ENCODE measurements around the gene PTPN4.

DNA sequence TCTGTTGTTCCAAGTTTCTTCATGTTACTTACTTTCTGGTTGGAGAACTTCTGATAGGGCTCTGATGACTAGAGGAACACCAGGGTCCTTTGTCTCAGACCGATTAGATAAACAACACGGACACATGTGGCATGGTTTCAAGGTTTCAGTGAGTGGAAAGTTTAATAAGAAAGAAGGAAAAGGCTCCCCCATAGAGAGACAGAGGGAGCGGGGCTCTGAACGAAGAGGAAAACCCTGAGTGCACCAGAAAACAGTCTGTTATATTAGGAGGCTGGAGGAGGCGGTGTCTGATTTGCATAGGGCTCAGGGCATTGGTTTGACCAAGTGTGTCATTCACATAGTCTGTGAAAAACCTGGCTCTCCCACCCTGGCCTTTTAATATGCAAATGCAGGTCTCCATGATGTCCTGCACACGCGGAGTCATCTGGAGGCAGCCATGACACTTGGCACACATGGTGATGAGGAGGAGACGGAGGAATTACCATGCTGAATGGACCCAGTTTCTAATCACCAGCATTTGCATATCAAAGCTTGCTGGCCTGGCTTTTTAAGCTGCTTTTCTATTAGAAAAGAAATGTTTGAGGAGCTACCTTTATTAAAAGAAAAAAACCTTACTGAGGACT, 94.2 kb downstream of the PTPN4 start:
- TF ChIP-seq, protein P1, sequence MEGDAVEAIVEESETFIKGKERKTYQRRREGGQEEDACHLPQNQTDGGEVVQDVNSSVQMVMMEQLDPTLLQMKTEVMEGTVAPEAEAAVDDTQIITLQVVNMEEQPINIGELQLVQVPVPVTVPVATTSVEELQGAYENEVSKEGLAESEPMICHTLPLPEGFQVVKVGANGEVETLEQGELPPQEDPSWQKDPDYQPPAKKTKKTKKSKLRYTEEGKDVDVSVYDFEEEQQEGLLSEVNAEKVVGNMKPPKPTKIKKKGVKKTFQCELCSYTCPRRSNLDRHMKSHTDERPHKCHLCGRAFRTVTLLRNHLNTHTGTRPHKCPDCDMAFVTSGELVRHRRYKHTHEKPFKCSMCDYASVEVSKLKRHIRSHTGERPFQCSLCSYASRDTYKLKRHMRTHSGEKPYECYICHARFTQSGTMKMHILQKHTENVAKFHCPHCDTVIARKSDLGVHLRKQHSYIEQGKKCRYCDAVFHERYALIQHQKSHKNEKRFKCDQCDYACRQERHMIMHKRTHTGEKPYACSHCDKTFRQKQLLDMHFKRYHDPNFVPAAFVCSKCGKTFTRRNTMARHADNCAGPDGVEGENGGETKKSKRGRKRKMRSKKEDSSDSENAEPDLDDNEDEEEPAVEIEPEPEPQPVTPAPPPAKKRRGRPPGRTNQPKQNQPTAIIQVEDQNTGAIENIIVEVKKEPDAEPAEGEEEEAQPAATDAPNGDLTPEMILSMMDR (IDR thresholded peaks at IDR 0.05; ENCODE audit: control extremely low read depth in 1 of 3, insufficient read depth in 1 of 3, low read depth in 1 of 3, low read length in 3 of 3): no peak
- TF ChIP-seq, protein P2, sequence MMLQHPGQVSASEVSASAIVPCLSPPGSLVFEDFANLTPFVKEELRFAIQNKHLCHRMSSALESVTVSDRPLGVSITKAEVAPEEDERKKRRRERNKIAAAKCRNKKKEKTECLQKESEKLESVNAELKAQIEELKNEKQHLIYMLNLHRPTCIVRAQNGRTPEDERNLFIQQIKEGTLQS (IDR thresholded peaks at IDR 0.05; ENCODE audit: insufficient read depth, low read depth, low read length): no peak
- TF ChIP-seq EGR1 (IDR thresholded peaks at IDR 0.05; ENCODE audit: borderline replicate concordance, low read depth, low read length) (no peak), ZNF274 (IDR thresholded peaks at IDR 0.05; ENCODE audit: borderline replicate concordance, extremely low read depth, low read length) (no peak), SRF (IDR thresholded peaks at IDR 0.05; ENCODE audit: low read depth, low read length) (no peak), POLR2A (IDR thresholded peaks at IDR 0.05; ENCODE audit: control extremely low read depth in 1 of 2, low read depth in 2 of 2, low read length in 2 of 2) (peak in 1 of 2 experiments; percentile 60; a peak in 1 of 3 replicates), SAP30 (IDR thresholded peaks at IDR 0.05; ENCODE audit: insufficient read depth, insufficient replicate concordance, low read length) (no peak), EP300 (IDR thresholded peaks at IDR 0.05; ENCODE audit: borderline replicate concordance in 1 of 2, low read depth in 2 of 2, low read length in 2 of 2) (no peak), JUN (IDR thresholded peaks at IDR 0.05; ENCODE audit: low read depth, low read length) (no peak), POLR2AphosphoS5 (IDR thresholded peaks at IDR 0.05; ENCODE audit: low read depth, low read length) (peak; percentile 43; the same call in 1 of the 2 replicates), TAF1 (IDR thresholded peaks at IDR 0.05; ENCODE audit: low read depth, low read length) (no peak)
- TF ChIP-seq, protein P3, sequence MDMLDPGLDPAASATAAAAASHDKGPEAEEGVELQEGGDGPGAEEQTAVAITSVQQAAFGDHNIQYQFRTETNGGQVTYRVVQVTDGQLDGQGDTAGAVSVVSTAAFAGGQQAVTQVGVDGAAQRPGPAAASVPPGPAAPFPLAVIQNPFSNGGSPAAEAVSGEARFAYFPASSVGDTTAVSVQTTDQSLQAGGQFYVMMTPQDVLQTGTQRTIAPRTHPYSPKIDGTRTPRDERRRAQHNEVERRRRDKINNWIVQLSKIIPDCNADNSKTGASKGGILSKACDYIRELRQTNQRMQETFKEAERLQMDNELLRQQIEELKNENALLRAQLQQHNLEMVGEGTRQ (IDR thresholded peaks at IDR 0.05; ENCODE audit: low read length): no peak
- TF ChIP-seq, protein P4, sequence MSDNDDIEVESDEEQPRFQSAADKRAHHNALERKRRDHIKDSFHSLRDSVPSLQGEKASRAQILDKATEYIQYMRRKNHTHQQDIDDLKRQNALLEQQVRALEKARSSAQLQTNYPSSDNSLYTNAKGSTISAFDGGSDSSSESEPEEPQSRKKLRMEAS (IDR thresholded peaks at IDR 0.05): peak; percentile 94

Data from H1 (cell line).